Measurements from ENCODE around the gene ZFP28.

The ZFP28 gene

GRCh38 chr19:56594783-56595547, 56.2 kb downstream of the ZFP28 start, which contains the start of gene ZNF71:
ZNF71 (plus strand) TSS chr19:56595302; CDS start chr19:56601559, 6,257 bp downstream.
- ChIA-PET POLR2A (ENCODE audit: low non-redundant PET) (interaction anchor here (0.7 kb wide), 1 partner anchor 24 kb away, joined by 3 read pairs; no protein-coding TSS in a partner anchor), CTCF (interaction anchor here (0.5 kb wide), 1 partner anchor 578 kb away, joined by 4 read pairs; no protein-coding TSS in a partner anchor)
- H3K27ac ChIP-seq, result peak within 1 kb of the TSS; percentile 61
- no peak for TF ChIP-seq CTCF (conservative IDR thresholded peaks at IDR 0.05; ENCODE audit: low read depth)
- peak; percentile 93 for DNase-seq (ENCODE audit: low spot score)

GRCh38 chr19:56595548-56595899, 56.8 kb downstream of the ZFP28 start:
- no peak for DNase-seq (ENCODE audit: low spot score)
- H3K27ac ChIP-seq, result peak overlapping the region; percentile 61
- POLR2A ChIA-PET (ENCODE audit: low non-redundant PET), result no interaction called here
- TF ChIP-seq CTCF (conservative IDR thresholded peaks at IDR 0.05; ENCODE audit: low read depth), result no peak
- CTCF ChIA-PET, result interaction anchor here (0.5 kb wide), 1 partner anchor 577 kb away, joined by 4 read pairs; no protein-coding TSS in a partner anchor

- DNase-seq (ENCODE audit: low spot score), result no peak
- POLR2A ChIA-PET (ENCODE audit: low non-redundant PET), result no interaction called here
- H3K27ac ChIP-seq, result no peak overlapping the region
- CTCF ChIA-PET, result no interaction called here
- TF ChIP-seq CTCF (conservative IDR thresholded peaks at IDR 0.05; ENCODE audit: low read depth), result no peak
Measured at GRCh38 chr19:56596676-56597075, 57.9 kb downstream of the ZFP28 start.

- POLR2A ChIA-PET (ENCODE audit: low non-redundant PET), result no interaction called here
- no peak for DNase-seq (ENCODE audit: low spot score)
- CTCF ChIA-PET, result no interaction called here
- no peak overlapping the region for H3K27ac ChIP-seq
- TF ChIP-seq CTCF (conservative IDR thresholded peaks at IDR 0.05; ENCODE audit: low read depth), result no peak
Measured at GRCh38 chr19:56597696-56598095, 58.9 kb downstream of the ZFP28 start.

GRCh38 chr19:56601375-56601774, 62.6 kb downstream of the ZFP28 start:
- CTCF ChIA-PET, result no interaction called here
- H3K27ac ChIP-seq, result no peak overlapping the region
- TF ChIP-seq CTCF (conservative IDR thresholded peaks at IDR 0.05; ENCODE audit: low read depth), result no peak
- POLR2A ChIA-PET (ENCODE audit: low non-redundant PET), result no interaction called here
- DNase-seq (ENCODE audit: low spot score), result no peak

GRCh38 chr19:56603829-56604228, 65.1 kb downstream of the ZFP28 start:
- no peak overlapping the region for H3K27ac ChIP-seq
- ChIA-PET POLR2A (ENCODE audit: low non-redundant PET) (no interaction called here), CTCF (no interaction called here)
- no peak for TF ChIP-seq CTCF (conservative IDR thresholded peaks at IDR 0.05; ENCODE audit: low read depth)
- no peak for DNase-seq (ENCODE audit: low spot score)
